HEK293 (cell line): ENCODE results near the gene QRFPR.

Experiments
- CTCF ChIA-PET: fragments of 350-600 bp; formaldehyde crosslinking; extraction: SDS; loops from one replicate; lab custom pipeline; 2021; ENCODE audit warnings: antibody characterized with exemption; lab: Yijun Ruan, JAX
- POLR2A ChIA-PET: fragments of 300-600 bp; formaldehyde crosslinking; extraction: SDS; loops from one replicate; lab custom pipeline; 2020; ENCODE audit warnings: antibody characterized with exemption, inconsistent platforms; lab: Yijun Ruan, JAX
- H3K27ac ChIP-seq: fragments of 200-500 bp; sonication (Bioruptor generic); 2 replicates; pipeline ENCODE4 v1.5.1; 2014; ENCODE audit warnings: low read depth, low read length, control low read depth, inconsistent platforms; ENCODE audit errors: extremely low read depth
- H3K36me3 ChIP-seq, 2 experiments: fragments of 200-500 bp in 1 of 2; sonication (Bioruptor generic) in 1 of 2; 1 replicate in 1 of 2; 2 replicates in 1 of 2; pipeline ENCODE4 v1.5.1; 2014 to 2017; ENCODE audit warnings: inconsistent platforms in 2 of 2, low read length in 2 of 2; ENCODE audit not compliant: control insufficient read depth in 2 of 2, insufficient read depth in 1 of 2
- H3K4me1 ChIP-seq: fragments of 200-500 bp; sonication (Bioruptor generic); 2 replicates; pipeline ENCODE4 v1.5.1; 2014; ENCODE audit warnings: mild to moderate bottlenecking, low read length, inconsistent platforms; ENCODE audit not compliant: control insufficient read depth, insufficient read depth
- H3K4me3 ChIP-seq: 2 replicates; pipeline ENCODE4 v1.5.1; 2011; ENCODE audit warnings: low read depth, mild to moderate bottlenecking, control low read depth, low read length, moderate library complexity
- H3K9me3 ChIP-seq: fragments of 200-500 bp; sonication (Bioruptor generic); 2 replicates; pipeline ENCODE4 v1.5.1; 2014; ENCODE audit warnings: low read depth, low read length, inconsistent platforms; ENCODE audit not compliant: control insufficient read depth, insufficient read depth
- BCL11A ChIP-seq: fragments of 450-650 bp; formaldehyde crosslinking; IDR thresholded peaks from 2 replicates; pipeline ENCODE4 v1.5.1; 2016; ENCODE audit warnings: low read depth, missing biosample characterization, missing genetic modification characterization
- GFI1B ChIP-seq: fragments of 450-650 bp; formaldehyde crosslinking; IDR thresholded peaks from 2 replicates; pipeline ENCODE4 v1.5.1; 2016; ENCODE audit warnings: missing biosample characterization, missing genetic modification characterization
- HOXD13 ChIP-seq: sonication (generic); formaldehyde crosslinking; IDR thresholded peaks from 2 replicates; pipeline ENCODE4 v1.8.0; 2022; ENCODE audit warnings: missing genetic modification reagents, borderline replicate concordance
- KLF16 ChIP-seq: fragments of 450-650 bp; formaldehyde crosslinking; IDR thresholded peaks from 2 replicates; pipeline ENCODE4 v1.5.1; 2017; ENCODE audit warnings: missing biosample characterization, missing genetic modification characterization
- KLF7 ChIP-seq: fragments of 450-650 bp; formaldehyde crosslinking; IDR thresholded peaks from 2 replicates; pipeline ENCODE4 v1.5.1; 2016; ENCODE audit warnings: missing biosample characterization, missing genetic modification characterization, borderline replicate concordance
- KLF9 ChIP-seq: fragments of 450-650 bp; formaldehyde crosslinking; IDR thresholded peaks from 2 replicates; pipeline ENCODE4 v1.5.1; 2016; ENCODE audit warnings: missing biosample characterization, missing genetic modification characterization, low read depth
- YY1 ChIP-seq: fragments of 450-650 bp; formaldehyde crosslinking; IDR thresholded peaks from 2 replicates; pipeline ENCODE4 v1.5.1; 2018; ENCODE audit warnings: missing biosample characterization, missing genetic modification characterization
- ZBTB10 ChIP-seq: fragments of 450-650 bp; formaldehyde crosslinking; IDR thresholded peaks from 2 replicates; pipeline ENCODE4 v1.5.1; 2016; ENCODE audit warnings: missing biosample characterization, missing genetic modification characterization
- ZBTB26 ChIP-seq: fragments of 450-650 bp; formaldehyde crosslinking; optimal IDR thresholded peaks from 2 replicates; pipeline ENCODE3; 2016; ENCODE audit warnings: missing biosample characterization, mild to moderate bottlenecking, missing genetic modification characterization
- ZEB2 ChIP-seq: fragments of 450-650 bp; formaldehyde crosslinking; IDR thresholded peaks from 2 replicates; pipeline ENCODE4 v1.5.1; 2016; ENCODE audit warnings: missing biosample characterization, missing genetic modification characterization
- ZNF114 ChIP-seq: fragments of 450-650 bp; formaldehyde crosslinking; IDR thresholded peaks from 2 replicates; pipeline ENCODE4 v1.5.0; 2017; ENCODE audit warnings: missing biosample characterization, missing genetic modification characterization
- ZNF155 ChIP-seq: fragments of 450-650 bp; formaldehyde crosslinking; IDR thresholded peaks from 2 replicates; pipeline ENCODE4 v1.5.1; 2016; ENCODE audit warnings: missing biosample characterization, missing genetic modification characterization
- ZNF23 ChIP-seq: fragments of 450-650 bp; formaldehyde crosslinking; IDR thresholded peaks from 2 replicates; pipeline ENCODE4 v1.5.1; 2016; ENCODE audit warnings: missing biosample characterization, missing genetic modification characterization, borderline replicate concordance
- ZNF416 ChIP-seq: fragments of 450-650 bp; formaldehyde crosslinking; IDR thresholded peaks from 2 replicates; pipeline ENCODE4 v1.5.1; 2016; ENCODE audit warnings: missing biosample characterization, missing genetic modification characterization
- ZNF529 ChIP-seq: fragments of 450-650 bp; formaldehyde crosslinking; IDR thresholded peaks from 2 replicates; pipeline ENCODE4 v1.5.1; 2017; ENCODE audit warnings: missing genetic modification characterization, missing biosample characterization; ENCODE audit not compliant: insufficient replicate concordance
- ZNF530 ChIP-seq: fragments of 450-650 bp; formaldehyde crosslinking; IDR thresholded peaks from 2 replicates; pipeline ENCODE4 v1.5.1; 2016; ENCODE audit warnings: low read depth, missing biosample characterization, missing genetic modification characterization
- TF ChIP-seq, protein P1 (sequence below): fragments of 450-650 bp; formaldehyde crosslinking; IDR thresholded peaks from 2 replicates; pipeline ENCODE4 v1.5.1; 2016; ENCODE audit warnings: missing biosample characterization, missing genetic modification characterization
- TF ChIP-seq, protein P2 (sequence below): fragments of 450-650 bp; formaldehyde crosslinking; IDR thresholded peaks from 2 replicates; pipeline ENCODE4 v1.5.1; 2016; ENCODE audit warnings: missing biosample characterization, missing genetic modification characterization
- TF ChIP-seq, protein P3 (sequence below): fragments of 450-650 bp; formaldehyde crosslinking; IDR thresholded peaks from 2 replicates; pipeline ENCODE4 v1.5.1; 2016; ENCODE audit warnings: missing biosample characterization, missing genetic modification characterization

Gene QRFPR

DNA sequence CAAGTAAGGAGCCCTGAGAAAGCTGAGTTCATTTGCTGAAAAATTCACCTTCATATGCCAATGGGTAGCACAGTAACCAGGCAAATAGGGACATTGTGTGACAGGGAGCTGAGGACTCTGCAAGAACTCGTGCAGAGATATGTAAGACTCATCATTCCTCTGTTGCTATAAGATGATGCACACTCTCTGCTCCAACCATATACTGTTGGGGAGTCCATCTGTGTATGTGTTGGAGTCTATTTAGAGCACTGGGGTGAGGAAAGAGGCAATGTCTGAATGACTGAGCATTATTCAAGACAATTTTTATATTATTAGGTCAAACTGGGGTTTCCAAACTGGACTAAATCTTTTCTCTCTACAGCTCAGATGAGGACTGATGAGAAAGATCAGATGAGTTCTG lies 100.4 kb downstream of the QRFPR start:
- TF ChIP-seq, protein P1, sequence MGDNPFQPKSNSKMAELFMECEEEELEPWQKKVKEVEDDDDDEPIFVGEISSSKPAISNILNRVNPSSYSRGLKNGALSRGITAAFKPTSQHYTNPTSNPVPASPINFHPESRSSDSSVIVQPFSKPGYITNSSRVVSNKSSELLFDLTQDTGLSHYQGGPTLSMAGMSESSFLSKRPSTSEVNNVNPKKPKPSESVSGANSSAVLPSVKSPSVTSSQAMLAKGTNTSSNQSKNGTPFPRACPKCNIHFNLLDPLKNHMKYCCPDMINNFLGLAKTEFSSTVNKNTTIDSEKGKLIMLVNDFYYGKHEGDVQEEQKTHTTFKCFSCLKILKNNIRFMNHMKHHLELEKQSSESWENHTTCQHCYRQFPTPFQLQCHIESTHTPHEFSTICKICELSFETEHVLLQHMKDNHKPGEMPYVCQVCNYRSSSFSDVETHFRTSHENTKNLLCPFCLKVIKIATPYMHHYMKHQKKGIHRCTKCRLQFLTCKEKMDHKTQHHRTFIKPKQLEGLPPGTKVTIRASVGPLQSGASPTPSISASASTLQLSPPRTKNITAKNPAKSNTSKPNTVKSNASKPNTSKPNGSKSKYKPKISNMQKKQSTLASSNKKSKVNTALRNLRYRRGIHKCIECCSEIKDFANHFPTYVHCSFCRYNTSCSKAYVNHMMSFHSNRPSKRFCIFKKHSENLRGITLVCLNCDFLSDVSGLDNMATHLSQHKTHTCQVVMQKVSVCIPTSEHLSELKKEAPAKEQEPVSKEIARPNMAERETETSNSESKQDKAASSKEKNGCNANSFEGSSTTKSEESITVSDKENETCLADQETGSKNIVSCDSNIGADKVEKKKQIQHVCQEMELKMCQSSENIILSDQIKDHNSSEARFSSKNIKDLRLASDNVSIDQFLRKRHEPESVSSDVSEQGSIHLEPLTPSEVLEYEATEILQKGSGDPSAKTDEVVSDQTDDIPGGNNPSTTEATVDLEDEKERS = no peak
- no peak for TF ChIP-seq KLF16 (tag by site-specific recombination)
- TF ChIP-seq ZEB2 = no peak
- no peak for TF ChIP-seq KLF9 (tag by site-specific recombination)
- no peak for TF ChIP-seq ZNF416 (tag by site-specific recombination)
- TF ChIP-seq KLF7 (tag by site-specific recombination) = no peak
- TF ChIP-seq ZNF155 (tag by site-specific recombination) = no peak
- no peak for TF ChIP-seq HOXD13 (CRISPR knock-in tag)
- TF ChIP-seq YY1 = no peak
- TF ChIP-seq BCL11A = no peak
- no peak for TF ChIP-seq ZNF23
- no peak for TF ChIP-seq ZBTB26 (tag by site-specific recombination)
- no peak for TF ChIP-seq ZBTB10 (tag by site-specific recombination)
- no peak for TF ChIP-seq GFI1B (tag by site-specific recombination)
- TF ChIP-seq, protein P2, sequence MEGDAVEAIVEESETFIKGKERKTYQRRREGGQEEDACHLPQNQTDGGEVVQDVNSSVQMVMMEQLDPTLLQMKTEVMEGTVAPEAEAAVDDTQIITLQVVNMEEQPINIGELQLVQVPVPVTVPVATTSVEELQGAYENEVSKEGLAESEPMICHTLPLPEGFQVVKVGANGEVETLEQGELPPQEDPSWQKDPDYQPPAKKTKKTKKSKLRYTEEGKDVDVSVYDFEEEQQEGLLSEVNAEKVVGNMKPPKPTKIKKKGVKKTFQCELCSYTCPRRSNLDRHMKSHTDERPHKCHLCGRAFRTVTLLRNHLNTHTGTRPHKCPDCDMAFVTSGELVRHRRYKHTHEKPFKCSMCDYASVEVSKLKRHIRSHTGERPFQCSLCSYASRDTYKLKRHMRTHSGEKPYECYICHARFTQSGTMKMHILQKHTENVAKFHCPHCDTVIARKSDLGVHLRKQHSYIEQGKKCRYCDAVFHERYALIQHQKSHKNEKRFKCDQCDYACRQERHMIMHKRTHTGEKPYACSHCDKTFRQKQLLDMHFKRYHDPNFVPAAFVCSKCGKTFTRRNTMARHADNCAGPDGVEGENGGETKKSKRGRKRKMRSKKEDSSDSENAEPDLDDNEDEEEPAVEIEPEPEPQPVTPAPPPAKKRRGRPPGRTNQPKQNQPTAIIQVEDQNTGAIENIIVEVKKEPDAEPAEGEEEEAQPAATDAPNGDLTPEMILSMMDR = no peak
- no peak for TF ChIP-seq ZNF530
- TF ChIP-seq ZNF114 (tag by site-specific recombination) = no peak
- TF ChIP-seq, protein P3, sequence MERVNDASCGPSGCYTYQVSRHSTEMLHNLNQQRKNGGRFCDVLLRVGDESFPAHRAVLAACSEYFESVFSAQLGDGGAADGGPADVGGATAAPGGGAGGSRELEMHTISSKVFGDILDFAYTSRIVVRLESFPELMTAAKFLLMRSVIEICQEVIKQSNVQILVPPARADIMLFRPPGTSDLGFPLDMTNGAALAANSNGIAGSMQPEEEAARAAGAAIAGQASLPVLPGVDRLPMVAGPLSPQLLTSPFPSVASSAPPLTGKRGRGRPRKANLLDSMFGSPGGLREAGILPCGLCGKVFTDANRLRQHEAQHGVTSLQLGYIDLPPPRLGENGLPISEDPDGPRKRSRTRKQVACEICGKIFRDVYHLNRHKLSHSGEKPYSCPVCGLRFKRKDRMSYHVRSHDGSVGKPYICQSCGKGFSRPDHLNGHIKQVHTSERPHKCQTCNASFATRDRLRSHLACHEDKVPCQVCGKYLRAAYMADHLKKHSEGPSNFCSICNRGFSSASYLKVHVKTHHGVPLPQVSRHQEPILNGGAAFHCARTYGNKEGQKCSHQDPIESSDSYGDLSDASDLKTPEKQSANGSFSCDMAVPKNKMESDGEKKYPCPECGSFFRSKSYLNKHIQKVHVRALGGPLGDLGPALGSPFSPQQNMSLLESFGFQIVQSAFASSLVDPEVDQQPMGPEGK (tag by site-specific recombination) = no peak
- TF ChIP-seq ZNF529 = no peak
- CTCF ChIA-PET = no interaction called here
- Histone ChIP-seq H3K4me3 (no peak overlapping the region), H3K4me1 (no peaks in the 10 kb centered on the region), H3K27ac (no peak overlapping the region), H3K36me3 (no peaks in the 10 kb centered on the region), H3K9me3 (no peaks in the 10 kb centered on the region)
- POLR2A ChIA-PET = no interaction called here
